Measurements from ENCODE around the gene TUBA4B.
A peak's percentile ranks its signal among the peaks of the same experiment; 100 is the strongest.
"Not testable (repeated sequence)": the region's sequence is repeated elsewhere in the genome, so short reads cannot be mapped to it uniquely, and the experiment has no call there.

The TUBA4B gene

DNA sequence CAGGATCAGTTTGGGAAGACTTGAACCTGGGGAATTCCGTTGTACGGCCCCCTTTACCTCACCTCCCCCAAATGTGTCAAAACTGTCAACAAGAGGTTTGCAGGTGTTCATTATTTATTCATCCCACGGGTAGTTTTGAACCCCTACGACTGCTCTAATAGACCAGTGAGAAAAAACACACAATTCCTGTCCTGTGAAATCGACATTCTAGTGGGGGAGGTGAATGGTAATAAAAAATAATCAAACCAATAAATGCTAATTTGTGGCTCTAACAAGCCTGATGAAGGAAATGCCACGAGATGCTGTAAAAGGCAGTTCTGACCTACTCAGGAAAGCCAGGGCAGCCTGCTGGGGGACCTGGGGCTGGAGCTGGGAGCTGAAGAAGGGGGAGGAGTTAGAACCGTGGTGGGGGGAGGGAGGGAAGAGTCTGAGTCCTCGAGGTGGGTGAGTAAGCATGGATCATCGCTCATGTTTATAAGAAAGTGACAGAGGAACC, 25.7 kb downstream of the TUBA4B start:
- no peak for DNase-seq

GRCh38 chr2:219279151-219279915, 26.3 kb downstream of the TUBA4B start, which contains the start of gene DNAJB2:
TSS of gene DNAJB2 (plus strand) at chr2:219279366. CDS start at chr2:219279834, 468 bp downstream.
- peak; percentile 100 for DNase-seq

DNA sequence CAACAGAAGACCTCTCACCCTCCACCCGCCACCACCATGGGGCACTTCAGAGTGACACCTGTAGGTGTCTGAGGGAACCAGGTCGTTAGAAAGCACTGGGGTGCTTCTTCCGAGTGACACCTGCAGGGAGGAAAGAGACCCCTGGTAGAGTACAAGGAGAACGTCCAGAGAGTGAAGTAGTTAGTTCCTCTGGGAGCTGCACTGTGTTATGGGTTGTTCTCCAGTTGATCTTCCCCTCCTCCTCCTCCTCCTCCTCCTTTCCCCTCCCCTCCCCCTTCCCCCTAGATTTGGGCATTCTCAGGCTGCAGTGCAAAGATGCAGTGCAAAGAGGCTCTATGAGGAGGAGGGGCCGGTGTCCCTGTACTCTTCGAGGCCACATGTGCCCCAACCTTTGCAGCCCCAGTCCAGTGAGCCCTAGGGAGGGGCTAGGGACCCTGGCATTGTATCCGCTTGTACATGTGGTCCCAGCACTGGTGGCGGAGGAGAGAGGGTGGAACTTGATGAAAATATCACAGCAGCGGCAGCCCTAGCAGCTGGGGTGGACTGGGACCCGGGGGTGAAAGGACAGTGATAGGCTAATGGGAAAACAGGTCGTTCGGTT, 27.0 kb downstream of the TUBA4B start:
- DNase-seq = no peak

- DNase-seq = no peak
These were observed 27.6 kb downstream of the TUBA4B start for GRCh38 chr2:219280651-219281050.

DNA sequence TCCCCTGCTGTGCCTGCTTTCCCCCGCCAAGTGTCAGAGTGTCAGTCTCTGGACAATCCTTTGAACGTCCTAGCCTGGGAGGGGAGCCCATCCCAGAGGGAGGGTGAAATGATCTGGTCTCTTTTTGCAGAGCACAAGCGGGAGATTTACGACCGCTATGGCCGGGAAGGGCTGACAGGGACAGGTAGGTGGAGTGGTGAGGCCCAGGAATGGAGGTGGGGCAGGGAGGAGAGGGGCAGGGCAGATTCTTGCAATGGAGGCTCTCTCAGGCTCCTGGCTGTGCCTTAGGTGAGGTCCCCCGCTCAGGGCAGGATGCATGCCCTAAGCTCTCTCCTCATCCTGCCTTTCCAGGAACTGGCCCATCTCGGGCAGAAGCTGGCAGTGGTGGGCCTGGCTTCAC, 28.5 kb downstream of the TUBA4B start:
- DNase-seq = no peak

DNA sequence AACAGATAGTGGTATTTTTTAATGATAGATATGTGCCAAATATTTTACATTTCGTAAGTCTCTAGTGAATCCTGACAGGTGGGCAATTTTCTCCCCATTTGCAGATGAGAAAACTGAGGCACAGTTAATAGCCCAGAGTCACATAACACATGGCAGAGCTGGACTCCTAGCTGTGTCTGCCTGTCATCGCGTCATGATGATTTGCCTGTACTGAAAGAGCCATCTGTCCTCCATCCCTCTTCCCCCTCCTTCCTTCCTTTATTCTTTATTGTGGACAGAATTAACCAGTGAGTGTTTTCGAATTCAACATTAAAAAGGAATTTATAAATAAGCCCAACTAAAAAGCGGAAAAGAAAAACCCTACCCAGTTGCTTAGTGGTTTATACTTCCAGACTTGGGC, 29.3 kb downstream of the TUBA4B start:
- DNase-seq = no peak

DNA sequence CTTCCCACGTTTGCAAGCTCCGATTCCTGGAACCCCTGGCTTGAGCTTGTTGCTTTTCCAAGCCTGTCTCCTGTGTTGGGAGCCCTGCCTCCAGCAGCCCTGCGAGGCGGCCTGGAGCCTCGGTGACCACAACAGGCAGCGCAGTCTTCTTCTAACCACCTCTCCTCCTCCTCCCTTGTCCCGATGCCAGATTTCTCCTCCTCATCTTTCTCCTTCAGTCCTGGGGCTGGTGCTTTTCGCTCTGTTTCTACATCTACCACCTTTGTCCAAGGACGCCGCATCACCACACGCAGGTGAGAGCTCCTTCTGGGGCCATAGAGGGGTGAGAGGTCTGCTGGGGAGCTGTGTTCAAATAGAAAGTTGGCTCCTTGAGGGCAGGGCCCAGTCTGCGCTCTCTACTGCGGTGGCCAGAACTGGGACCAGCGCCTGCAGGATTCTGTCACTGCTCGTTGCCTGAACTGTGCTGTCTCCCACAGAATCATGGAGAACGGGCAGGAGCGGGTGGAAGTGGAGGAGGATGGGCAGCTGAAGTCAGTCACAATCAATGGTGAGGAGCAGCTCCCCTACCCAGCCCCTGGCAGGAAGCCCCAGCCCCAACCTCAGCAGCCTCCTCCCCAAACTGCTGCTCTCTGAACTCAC, 30.0 kb downstream of the TUBA4B start:
- DNase-seq = no peak

DNA sequence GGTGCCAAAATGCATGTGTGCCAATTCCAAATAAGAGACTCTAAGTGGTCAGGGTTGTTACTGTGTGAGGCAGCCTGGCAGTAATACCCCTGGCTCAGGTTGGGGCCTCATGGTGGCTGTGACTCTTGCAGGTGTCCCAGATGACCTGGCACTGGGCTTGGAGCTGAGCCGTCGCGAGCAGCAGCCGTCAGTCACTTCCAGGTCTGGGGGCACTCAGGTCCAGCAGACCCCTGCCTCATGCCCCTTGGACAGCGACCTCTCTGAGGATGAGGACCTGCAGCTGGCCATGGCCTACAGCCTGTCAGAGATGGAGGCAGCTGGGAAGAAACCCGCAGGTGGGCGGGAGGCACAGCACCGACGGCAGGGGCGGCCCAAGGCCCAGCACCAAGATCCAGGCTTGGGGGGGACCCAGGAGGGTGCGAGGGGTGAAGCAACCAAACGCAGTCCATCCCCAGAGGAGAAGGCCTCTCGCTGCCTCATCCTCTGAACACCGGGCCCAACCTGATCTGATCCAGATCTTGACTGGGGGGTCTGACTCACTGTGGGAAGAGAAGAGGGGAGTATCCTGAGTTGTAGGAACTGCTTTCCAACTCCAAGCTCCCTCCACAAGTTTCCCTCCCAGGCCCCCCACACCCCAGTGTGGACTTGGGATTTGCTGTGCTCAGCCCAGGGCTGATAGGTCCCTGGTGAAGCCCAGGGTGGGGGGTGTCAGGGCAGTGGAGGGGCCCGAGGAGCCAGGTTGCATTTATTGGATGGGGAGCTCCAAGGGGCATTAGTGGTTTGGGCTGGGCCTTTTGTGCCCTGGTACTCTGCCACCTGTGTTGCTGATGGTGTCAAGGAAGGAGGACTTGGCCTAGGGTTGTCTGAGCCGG, 31.7 kb downstream of the TUBA4B start:
- no peak for DNase-seq

- DNase-seq = no peak
These were observed 32.3 kb downstream of the TUBA4B start for GRCh38 chr2:219285373-219285735.

DNA sequence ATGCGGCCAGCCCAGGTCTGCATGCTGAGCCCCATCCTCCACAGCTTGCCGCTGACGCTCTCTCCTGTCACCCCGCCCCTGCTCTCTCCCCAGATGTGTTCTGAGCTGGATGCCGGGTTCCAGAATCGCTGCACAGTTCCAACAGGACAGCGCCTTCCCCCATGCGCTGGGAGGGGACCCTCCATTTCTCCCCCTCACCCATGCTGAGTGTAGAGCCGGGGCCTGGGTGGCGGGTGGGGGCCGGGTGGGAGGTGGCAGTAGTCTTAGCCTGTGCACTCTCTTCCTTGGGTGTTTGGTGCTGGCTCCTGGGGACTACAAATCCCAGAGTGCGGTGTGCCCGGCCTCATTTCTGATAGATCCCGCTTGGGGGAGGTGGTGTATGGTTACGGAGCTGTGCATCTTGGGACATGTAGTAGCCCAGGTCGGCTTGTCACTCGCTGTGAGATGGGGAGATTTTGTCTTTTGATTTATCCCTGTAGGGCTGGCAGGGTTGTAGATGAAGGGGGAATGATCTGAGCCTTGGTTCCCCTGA, 32.9 kb downstream of the TUBA4B start:
- DNase-seq = peak; percentile 30

DNA sequence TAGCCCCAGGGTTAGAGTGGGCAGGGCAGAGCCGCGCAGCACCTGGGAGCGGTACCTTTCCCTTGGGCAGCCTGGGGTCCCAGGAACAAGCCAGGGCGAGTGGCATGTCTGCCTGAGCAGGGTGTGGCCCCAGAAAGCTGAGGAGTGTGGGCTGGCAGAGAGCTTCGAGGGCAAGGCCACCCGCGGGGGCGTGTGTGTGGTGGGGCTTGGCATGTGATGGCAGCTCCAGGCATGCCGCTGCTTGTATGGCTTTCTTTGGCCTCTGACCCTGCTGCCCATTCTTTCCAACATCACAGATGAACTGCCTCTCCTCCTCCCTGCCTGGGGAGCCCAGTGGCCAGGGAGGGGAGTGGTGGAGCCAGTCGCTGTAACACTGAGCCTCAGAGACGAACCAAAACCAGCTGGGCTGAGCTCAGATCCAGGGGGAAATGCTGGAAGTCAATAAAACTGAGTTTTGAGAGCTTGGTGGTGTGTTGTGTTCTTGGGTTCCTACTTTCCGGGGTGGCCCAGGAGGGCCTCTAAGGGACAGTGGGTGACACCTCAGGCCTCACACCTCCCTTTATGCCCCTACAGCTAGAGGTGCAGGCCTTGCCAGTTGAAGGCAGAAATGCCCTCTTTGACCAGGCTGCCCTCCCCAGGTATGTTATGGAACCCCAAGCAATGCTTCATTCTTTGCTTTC, 33.5 kb downstream of the TUBA4B start:
- no peak for DNase-seq

- DNase-seq = not testable (repeated sequence)
These were observed 34.0 kb downstream of the TUBA4B start for GRCh38 chr2:219287116-219287440.

DNA sequence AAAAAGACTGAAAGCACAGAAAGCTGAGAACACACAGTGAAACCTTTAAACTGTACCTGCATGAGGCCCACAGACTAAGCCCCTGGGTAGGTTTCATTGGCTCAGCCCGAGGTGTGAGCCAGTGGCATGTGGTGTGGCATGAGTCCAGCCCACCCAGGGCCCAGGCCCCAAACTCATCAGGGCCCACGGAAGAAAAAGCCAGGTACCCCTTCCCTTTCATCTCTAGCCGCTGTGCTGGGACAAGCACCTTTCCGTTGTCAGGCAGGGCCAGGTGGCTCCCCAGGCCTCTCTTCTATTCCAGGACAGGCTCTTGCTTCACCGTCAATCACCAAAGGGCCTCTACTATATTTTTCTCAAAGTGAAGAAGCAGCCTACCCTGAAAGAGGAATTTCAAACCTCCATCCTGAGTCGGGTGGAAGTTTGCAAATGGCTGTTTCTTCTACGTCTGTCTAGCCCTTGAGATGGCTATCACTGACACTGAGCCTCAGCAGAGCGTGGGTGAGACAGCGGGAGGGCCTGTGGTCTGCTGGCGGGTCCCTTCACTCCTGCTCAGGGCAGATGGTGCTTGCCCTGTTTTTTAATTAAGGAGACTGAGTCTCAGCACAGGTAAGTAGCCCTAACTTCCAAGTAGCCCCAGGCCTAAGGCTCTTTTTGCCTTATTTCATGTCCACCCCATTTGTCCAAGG, 34.7 kb downstream of the TUBA4B start:
- DNase-seq = peak; percentile 45

DNA sequence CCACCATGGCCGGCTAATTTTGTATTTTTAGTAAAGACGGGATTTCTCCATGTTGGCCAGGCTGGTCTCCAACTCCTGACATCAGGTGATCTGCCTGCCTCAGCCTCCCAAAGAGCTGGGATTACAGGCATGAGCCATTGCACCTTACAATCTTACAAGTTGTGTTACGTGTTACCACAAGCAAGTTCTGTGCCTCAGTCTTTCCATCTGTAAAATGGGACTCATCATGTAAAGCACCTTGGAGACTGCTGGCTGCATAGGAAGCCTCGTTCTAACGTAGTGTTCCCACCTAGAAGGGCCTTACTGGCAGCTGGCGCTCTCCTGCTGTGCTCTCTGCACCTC, 36.1 kb downstream of the TUBA4B start:
- no peak for DNase-seq

DNA sequence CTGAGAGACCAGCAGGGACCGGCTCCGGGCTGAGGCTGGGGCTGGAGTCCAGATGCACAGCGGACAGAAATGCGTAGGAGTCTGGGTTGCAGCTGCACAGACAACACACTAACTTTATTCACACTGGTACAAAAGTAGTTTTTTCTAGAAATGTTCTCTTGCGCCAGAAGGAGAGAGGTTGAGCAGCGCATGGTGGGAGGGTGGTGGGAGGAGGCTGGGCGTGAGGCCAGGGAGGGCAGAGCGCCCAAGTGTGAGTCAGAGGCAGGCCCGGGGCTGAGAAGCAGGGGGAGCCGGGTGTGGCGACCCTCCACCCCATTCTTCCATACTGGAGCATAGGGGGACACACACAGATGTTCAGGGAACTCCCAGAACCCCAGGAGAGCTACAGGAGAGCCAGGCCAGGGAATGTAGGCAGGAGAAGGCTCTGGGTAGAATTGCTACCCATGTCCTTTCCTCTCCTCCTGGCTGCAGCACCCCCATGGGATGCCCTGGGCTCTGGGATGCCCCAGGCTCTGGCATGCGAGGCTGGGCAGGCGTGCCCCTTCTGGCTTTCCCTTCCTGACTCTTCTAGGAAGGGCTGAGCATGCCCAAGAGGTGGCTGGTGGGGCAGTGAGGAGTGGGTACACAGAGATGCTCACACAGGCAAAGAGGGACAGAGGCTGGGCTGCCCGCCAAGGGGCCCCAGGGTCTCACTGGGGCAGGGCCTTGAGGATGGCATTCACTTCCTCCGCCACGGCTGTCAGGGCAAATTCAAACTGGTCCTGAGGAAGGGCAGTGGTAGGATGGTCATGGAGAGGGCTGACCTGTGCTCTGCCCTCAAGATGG, 36.7 kb downstream of the TUBA4B start:
- no peak for DNase-seq

DNA sequence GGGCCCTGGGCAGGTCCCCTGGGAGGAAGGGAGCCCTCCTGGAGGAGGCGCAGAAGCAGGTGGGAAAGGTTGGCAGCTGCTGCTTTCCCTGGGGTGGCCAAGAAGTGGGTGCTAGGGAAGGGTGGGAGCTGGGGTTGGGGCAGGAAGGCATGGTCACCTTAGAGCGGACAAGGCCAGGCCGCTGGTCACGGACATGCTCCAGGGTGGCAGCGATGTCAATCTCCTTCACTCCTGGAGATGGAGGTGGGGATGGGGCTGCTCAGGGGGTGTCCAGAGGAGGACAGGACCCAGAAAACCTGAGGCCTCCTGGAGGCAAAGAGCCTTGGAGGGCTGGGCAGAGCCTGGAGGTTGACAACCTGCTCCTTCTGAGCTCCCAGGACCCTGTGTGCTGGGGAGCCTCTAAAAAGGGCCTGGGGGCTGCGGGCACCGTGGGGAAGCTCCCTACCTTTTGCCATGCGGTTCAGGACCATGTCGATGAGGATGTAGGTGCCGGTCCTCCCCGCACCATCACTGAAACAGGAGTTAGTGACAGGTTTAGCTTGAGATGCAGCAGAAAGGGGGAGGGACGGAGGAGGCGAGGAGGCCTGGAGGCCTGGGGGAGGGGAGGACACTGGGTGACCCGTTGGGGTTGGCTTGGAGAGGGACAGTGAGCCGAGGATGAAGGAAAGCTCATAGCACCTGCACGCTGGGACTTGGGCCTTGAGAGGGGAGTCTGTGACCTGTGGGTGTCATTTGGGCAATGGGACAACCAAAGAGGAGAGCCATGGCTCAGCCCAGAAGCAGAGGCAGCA, 37.5 kb downstream of the TUBA4B start:
- DNase-seq = no peak

DNA sequence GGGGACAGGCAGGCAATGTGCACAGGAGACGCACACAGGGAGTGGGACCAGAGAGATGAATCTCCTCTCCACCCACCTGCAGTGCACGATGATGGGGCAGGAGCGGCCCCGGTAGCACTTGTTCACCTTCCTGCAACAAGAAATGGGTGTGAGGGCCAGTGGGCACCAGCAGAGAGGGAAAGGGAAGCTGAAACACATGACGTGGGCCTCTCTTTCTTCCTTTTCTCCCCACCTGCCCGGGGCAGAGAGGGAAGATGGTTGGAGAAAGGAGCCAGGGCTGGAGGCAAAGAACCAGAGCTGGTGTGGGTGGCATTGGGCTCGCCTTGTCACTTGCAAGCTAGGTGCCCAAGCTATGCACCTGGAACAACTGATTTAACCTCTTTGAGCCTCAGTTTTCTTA, 38.4 kb downstream of the TUBA4B start:
- DNase-seq = no peak

DNA sequence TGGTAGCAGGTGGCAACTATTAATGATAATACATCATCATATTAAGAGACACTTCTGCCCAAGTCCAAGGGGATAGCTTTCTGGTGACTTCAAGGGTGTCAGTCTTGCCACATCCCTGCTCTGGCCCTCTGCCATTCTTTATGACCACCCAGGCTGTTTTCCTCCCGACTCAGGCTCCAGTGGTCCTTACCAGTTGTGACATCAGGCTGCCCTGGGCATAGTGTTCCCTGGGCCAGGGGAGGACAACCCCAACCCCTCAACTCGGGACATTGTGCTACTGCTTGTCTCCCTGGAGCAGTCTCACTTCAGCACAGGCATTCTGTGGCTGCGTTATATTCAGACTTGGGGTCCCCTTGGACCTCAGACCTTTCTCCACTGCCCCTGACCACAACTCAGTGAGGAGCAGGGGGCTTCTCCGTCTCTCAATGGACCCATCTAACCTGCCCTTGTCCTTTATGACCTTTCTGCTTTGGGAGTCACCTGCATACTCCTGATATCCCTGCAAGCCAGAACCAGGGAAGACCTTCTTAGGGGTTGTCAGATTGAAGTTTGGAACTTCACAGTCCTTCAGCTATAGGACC, 39.0 kb downstream of the TUBA4B start:
- no peak for DNase-seq

- DNase-seq = no peak
These were observed 39.6 kb downstream of the TUBA4B start for GRCh38 chr2:219292616-219293015.
